T47D (cell line): Measurements from ENCODE around the gene MAP3K20.
A peak's percentile ranks its signal among the peaks of the same experiment; 100 is the strongest.

Experiments used
- DNase-seq, 2 experiments: peaks; one replicate each; pipeline versions ENCODE4 v3.0.0 to v3.0.0-alpha.2; 2011 to 2012; ENCODE audit warnings: low read depth in 1 of 2, low spot score in 1 of 2
- JUND ChIP-seq: IDR thresholded peaks from 2 replicates; pipeline ENCODE4 v1.6.1; 2012; ENCODE audit warnings: low read depth
- in situ Hi-C: cut with HindIII; loops from 2 replicates; pipeline ENCODE4 v1.10.0; 2016; ENCODE audit warnings: low sequenced_read_pairs, low pct_unique_long_range_greater_than_20kb

The MAP3K20 gene

DNA sequence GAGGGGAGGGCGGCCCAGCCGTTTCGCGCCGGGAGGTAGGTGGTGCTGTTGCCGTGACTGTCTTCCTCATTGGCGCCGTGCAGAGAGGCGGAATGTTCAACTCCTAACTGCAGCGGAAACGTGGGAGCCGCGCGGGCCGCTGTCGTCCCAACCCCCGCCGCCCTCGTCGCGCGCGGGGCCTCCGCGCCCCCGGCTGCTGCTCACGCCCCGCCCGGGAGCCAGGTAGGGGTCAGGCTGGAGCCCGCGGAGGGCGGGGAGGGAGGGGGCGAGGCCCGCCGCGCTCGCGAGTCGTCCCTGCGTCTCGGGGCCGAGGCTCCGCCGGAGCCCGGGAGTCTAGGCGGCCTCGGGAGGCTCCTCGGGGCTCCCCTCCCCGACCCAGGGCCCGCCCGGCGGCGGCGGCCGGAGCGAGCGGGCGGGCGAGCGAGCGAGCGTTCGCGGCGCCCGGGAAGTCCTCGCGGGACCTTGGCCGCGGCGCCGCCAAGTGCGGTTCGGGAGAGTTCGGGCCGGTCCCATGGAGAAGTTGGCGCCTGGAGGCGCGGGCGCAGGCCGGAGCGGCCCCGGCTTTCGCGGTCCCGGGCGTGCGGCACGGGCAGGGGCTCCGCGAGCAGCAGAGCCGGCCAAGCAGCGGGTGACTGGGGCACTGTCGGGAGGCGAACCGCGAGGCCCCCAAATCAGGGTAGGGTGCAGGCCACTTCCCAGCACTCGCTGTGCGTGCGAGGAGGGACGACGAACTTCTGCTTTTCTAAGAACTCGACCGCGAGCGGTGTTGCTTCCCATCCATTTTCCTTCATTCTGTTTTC, at the start of gene MAP3K20:
Gene MAP3K20 (plus strand): TSS at position 66 of the 800 bp plus-strand sequence. CDS start 15,186 bp downstream, outside the sequence.
- in situ Hi-C loops, result no loop called here
- TF ChIP-seq JUND, result no peak
- peak; percentile 31 to 75 for DNase-seq

DNA sequence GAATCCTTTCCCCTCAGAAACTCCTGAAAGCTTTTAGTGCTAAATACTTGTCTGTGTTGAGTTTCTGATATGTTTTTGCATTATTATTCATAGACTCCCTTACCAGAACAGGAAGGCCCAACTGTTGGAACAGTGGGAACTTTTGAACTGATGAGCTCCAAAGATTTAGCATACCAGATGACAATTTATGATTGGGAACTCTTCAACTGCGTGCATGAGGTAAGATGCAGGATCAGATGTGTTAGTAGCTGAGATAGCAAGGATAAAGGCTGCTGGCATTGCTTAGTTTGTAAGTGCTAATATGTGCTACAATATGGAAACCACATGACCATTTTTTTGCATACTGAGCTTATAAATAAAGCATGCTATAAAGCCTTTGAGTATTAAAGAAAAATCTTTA, 49.2 kb upstream of the MAP3K20 start:
- no peak for TF ChIP-seq JUND
- in situ Hi-C loops, result loop anchor here (25.0 kb wide), 1 partner anchor 186 kb away; no protein-coding TSS in a partner anchor
- DNase-seq, result no peak

- TF ChIP-seq JUND, result no peak
- in situ Hi-C loops, result loop anchor here (25.0 kb wide), 1 partner anchor 185 kb away; no protein-coding TSS in a partner anchor
- peak in 1 of 2 experiments; percentile 83 for DNase-seq
These were observed 48.2 kb upstream of the MAP3K20 start for GRCh38 chr2:173027181-173028128.

DNA sequence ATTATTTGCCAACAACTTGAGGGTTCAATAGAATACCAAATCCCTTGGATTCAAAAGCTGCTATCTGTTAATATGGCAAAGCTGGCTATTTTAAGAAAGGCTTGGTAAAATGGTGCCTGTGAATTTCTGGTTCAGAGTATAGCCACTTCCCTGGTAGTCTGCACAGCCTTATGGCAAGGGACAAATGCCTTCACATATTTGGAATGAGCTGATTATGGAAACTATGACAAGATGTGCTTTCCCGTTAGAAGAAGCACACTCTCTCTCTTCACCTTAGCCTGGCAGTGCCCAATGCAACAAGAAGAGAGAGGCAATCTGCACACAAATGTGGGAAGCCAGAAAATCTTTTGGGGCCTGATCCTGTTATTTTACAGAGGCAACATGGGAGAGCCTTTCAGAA, 47.5 kb upstream of the MAP3K20 start:
- no peak for TF ChIP-seq JUND
- no peak for DNase-seq
- in situ Hi-C loops, result loop anchor here (25.0 kb wide), 1 partner anchor 184 kb away; no protein-coding TSS in a partner anchor

- in situ Hi-C loops, result loop anchor here (25.0 kb wide), 1 partner anchor 184 kb away; no protein-coding TSS in a partner anchor
- no peak for DNase-seq
- no peak for TF ChIP-seq JUND
These were observed 47.0 kb upstream of the MAP3K20 start for GRCh38 chr2:173028671-173029070.

DNA sequence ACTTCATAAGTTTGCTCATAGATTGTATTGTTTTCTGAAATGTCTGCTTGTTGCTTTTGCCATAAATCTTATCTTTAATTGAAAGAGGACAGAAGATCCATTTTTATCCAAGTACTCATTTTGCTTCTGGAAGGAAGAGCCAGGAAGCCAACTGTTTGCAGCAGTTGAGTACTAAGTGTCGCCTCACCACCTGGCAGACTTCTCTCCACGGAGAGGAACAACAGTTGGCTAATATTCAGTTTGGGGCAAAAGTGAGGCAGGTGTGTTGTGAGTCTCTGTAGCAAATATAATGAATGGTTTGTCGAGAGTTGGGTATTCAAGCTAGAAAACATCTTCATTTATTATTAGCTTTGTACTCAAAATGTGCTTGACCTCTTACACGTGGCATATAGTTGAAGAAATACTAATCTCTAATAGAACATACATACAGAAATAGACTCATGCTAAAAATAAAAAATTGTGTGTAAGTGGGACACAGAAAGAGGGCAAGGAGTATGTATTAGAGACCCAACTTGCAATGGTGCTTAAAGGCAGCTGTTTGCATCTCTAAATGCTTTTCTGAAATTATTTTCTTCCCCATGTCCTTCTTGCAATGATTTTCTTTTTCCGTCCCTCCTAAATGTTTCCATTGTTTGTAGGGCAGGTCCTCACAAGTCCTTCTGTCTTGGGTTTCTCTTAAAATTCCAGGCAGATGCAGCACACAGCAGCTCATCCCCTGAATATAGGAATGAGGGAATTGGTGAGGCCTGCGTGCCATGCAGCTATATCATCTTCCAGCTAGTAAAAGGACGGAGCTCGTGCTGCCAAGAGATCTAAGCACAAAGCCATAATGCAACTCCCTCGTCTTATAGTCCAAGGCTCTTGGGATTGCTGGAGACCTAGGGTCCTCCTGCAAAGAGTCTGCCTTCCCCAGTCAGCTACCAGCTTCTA, 44.8 kb upstream of the MAP3K20 start:
- in situ Hi-C loops, result loop anchor here (25.0 kb wide), 1 partner anchor 181 kb away; no protein-coding TSS in a partner anchor
- no peak for DNase-seq
- no peak for TF ChIP-seq JUND

DNA sequence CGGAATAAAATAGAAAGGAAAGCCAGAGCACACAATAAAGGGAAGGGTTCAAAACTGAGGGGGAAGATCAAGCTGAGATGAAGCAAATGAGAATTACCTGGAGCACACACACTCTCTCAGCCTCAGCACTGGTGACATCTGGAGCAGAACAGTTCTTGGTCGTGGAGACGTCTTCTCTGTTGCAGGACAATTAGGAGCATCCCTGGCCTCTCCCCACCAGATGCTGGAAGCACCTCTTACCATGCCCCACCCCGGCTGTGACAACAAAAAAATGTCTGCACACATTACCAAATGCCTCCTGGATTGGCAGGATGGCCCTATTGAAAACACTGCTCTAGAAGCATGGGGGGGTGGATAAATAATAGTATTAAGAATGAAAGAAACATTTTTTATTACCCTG, 43.6 kb upstream of the MAP3K20 start:
- no peak for TF ChIP-seq JUND
- in situ Hi-C loops, result loop anchor here (25.0 kb wide), 1 partner anchor 180 kb away; no protein-coding TSS in a partner anchor

GRCh38 chr2:173033084-173033483, 42.6 kb upstream of the MAP3K20 start:
- no peak for DNase-seq
- no peak for TF ChIP-seq JUND
- in situ Hi-C loops, result loop anchor here (25.0 kb wide), 1 partner anchor 179 kb away; no protein-coding TSS in a partner anchor

More for the DNA sequence above, 43.6 kb upstream of the MAP3K20 start:
- no peak for DNase-seq

GRCh38 chr2:173034143-173034542, 41.5 kb upstream of the MAP3K20 start:
- in situ Hi-C loops, result loop anchor here (25.0 kb wide), 1 partner anchor 178 kb away; no protein-coding TSS in a partner anchor
- no peak for DNase-seq
- TF ChIP-seq JUND, result no peak

DNA sequence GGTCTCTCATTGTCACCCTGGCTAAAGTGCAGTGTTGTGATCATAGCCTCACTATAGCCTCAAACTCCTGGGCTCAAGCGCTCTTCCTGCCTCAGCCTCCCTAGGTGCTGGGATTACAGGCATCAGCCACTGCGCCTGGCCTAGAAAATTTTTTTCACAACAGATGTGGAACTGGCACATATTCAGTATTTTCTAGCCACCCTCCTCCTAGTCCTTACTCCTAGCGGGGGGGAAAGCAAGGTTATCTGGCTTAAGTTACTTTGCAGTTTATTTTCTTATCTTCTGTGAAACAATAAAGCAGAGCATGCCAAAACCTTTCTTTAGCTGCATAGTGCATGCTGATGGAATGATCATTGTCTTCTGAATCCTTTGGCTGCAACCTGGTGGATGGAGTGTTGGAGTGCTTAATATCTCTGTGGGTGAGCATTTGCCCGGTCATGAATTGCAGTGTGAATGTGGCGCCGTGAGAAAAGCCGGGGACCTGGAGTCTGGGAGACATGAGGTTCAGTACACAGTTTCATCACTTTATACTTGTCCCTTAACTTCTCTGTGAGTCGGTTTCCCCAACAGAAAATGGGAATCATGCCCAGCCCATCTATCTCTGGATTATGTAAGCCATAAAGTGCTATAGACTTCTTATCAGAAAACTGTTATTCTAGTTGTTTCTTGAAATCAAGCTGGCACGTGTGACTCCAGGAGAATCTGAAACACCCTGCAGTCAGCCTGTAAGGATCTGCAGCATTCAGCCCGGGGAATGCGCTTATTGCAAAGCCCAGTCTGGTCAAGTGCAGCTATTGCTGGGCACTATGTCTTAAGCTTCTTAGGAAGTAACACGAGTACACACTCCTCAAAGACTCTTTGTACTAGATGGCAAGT, 38.2 kb upstream of the MAP3K20 start:
- TF ChIP-seq JUND, result no peak
- DNase-seq, result peak in 1 of 2 experiments; percentile 33
- in situ Hi-C loops, result loop anchor here (25.0 kb wide), 1 partner anchor 175 kb away; no protein-coding TSS in a partner anchor
